GM12873 (cell line): ENCODE data around the gene CNTNAP2.

ENCODE experiments used
- TF ChIP-seq, protein P1 (sequence below): IDR thresholded peaks from 2 replicates; pipeline ENCODE4 v1.5.1; 2012; ENCODE audit warnings: low read depth, mild to moderate bottlenecking, moderate library complexity, low read length, control low read depth; ENCODE audit not compliant: insufficient read depth; ENCODE audit errors: missing control alignments

The CNTNAP2 gene

DNA sequence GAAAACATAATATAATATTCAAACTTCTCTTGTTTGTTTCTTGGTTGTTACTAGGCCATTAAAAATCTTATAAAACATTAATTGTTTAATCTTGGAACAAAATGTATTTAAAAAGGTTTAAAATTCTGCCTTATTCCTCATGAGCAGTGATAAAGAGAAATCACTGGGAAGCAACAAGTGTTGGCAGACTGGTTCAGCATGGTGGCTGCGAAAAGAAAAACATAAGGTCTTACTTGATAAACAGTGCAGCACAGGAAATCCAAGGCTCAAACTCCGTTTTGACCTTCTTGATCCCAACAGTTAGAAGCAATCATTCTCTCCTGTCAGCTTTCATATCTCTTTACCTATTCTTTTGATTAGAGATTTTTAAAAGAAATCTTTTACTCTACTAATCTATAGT lies 530.8 kb downstream of the CNTNAP2 start:
- TF ChIP-seq, protein P1, sequence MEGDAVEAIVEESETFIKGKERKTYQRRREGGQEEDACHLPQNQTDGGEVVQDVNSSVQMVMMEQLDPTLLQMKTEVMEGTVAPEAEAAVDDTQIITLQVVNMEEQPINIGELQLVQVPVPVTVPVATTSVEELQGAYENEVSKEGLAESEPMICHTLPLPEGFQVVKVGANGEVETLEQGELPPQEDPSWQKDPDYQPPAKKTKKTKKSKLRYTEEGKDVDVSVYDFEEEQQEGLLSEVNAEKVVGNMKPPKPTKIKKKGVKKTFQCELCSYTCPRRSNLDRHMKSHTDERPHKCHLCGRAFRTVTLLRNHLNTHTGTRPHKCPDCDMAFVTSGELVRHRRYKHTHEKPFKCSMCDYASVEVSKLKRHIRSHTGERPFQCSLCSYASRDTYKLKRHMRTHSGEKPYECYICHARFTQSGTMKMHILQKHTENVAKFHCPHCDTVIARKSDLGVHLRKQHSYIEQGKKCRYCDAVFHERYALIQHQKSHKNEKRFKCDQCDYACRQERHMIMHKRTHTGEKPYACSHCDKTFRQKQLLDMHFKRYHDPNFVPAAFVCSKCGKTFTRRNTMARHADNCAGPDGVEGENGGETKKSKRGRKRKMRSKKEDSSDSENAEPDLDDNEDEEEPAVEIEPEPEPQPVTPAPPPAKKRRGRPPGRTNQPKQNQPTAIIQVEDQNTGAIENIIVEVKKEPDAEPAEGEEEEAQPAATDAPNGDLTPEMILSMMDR = no peak

DNA sequence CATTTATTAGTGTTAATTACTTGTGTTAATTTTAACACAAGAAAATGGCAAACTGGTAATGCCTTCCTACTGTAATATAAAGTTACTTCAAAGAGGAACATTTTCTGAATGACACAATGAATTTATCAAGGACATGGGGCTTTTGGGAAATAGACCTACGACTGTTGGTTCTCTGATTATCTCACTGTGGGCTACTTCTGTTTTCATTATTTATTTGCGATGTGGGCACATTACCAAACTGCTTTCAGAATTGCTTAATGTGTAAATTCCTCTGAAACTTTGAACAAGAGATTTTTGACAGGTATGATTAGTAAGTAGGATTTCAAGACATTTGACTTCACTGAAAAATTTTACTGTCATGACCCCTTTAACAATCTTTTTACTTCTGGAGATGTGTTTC lies 535.6 kb downstream of the CNTNAP2 start:
- TF ChIP-seq, protein P1 = no peak

DNA sequence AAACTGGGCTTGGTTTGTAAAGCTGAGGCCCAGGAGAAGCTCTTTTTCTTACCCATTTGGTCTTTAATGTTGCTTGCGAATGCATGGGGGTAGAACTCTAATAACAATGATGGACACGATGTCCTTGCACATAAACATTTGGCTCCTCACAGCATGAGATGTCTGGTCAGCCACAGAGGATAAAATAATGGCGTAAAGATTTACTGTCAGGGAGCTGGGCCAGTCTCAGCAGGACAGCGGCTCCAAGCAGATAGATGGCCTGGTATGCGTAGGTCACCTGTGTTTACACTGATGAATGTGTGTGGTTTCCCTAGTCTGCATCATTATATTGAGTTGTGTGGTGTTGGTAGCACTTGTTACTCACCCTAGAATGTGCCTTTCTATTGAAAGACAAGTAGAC lies 537.4 kb downstream of the CNTNAP2 start:
- TF ChIP-seq, protein P1 = no peak

DNA sequence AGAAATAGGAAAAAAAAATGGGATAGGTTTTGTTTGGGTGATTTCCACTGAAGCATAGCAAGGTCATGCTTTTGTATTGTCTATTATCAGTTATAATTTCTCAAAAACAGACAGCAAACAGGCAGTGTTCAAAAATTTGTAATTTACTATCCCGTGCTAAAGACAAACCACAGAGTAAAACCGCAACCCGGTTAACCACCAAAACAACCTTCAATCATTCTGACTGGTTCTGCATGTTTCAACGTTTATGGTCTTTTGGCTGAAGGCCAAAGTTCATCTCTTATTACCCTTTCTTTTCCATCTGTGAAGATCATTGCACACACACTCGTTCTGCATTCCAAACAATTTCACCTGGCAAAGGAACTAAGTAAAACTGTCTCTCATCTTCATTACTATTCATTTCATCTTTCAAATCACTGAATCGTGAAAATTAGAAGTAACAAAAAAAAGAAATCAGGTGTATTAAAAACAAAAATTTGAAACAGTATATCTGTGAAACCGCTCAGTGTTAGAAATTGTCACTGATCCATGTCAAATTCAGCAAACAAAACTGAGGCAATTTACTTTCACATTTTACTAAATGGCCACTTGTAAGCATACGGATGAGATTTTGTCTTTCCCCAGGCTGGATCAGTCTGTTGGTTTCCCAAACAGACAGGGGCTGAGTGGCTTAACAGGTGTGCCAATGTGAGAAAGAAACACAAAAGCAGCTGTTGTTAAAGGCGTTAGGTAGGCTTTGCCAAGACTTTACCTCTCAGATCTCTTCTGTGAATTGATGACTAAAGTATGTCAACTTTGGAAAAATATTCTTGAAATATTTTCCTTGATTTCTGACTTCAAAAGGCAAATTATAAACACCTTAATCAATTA lies 539.6 kb downstream of the CNTNAP2 start:
- TF ChIP-seq, protein P1 = no peak

DNA sequence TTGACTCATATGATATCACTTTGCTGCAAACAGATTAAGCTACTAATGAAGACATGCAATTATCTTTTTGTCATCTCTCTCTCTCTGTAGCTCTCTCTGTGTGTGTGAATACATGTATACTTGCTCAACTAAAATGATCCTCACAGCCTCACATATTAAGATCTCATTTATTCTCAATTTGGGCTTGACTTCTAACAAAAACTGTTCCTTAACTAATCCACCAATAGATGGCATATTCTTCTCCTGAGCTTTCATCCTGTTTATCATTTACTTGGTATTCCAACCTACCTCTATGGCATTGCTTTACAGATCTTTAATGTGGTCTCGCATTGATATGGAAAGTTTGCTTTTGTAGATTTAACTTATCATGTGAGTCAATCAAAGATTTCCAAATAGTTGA lies 540.4 kb downstream of the CNTNAP2 start:
- TF ChIP-seq, protein P1 = no peak

DNA sequence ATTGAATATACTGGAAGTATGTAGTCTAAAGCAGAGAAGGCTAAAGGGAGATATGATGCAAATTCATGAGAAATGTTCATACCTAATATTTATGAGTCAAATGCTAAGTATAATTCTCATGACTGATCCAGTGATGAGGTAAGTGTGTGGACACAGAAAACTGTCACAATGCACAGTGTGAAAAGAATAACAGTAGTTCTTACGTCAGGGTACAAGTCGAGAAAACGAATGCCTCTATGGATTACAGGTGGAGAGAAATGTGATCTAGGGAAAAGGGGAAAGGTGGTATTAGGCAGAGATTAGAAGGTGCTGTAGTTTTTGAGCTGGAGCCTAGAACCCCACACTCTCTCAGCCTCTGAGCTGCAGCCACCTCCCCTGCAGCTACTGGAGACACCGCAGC lies 542.0 kb downstream of the CNTNAP2 start:
- TF ChIP-seq, protein P1 = no peak

DNA sequence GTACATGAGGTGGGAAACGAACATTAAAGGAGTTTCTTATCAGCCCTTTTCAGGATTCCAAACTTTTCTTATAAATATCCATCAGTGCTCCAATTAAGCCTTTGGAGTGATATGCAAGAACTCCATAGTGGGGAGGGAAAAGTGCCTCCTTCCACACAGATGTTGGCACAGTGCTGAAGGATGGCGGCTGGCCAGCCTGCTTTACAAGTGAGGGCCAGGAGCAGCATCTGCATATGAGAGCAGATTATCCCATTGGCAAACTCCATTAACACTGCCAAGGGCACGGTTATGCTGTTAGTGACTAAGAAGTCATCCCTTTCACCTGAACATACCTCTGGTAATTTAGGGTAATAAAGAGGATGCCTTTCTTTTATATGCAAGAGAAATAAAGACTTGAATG lies 543.1 kb downstream of the CNTNAP2 start:
- TF ChIP-seq, protein P1 = no peak
